HS-27A (cell line): ENCODE measurements around the gene XYLT2.

Experiments
- DNase-seq: peaks from one replicate; pipeline ENCODE4 v3.0.0-alpha.2; 2012; ENCODE audit warnings: low read depth, missing footprints

The XYLT2 gene

GRCh38 chr17:50348522-50349242 is 2.8 kb downstream of the XYLT2 start:
- no peak for DNase-seq

GRCh38 chr17:50349243-50349600 is 3.3 kb downstream of the XYLT2 start:
- DNase-seq, result no peak

GRCh38 chr17:50350733-50351132 is 4.8 kb downstream of the XYLT2 start:
- no peak for DNase-seq

- no peak for DNase-seq
These were observed 6.3 kb downstream of the XYLT2 start for GRCh38 chr17:50352072-50352692.

GRCh38 chr17:50352693-50353599 is 7.0 kb downstream of the XYLT2 start:
- no peak for DNase-seq

GRCh38 chr17:50353600-50354195 is 7.8 kb downstream of the XYLT2 start:
- DNase-seq, result no peak

GRCh38 chr17:50354198-50354597 is 8.3 kb downstream of the XYLT2 start:
- no peak for DNase-seq

- no peak for DNase-seq
These were observed 8.8 kb downstream of the XYLT2 start for GRCh38 chr17:50354776-50355175.

GRCh38 chr17:50355336-50355700 is 9.4 kb downstream of the XYLT2 start:
- no peak for DNase-seq

- DNase-seq, result no peak
These were observed 9.9 kb downstream of the XYLT2 start for GRCh38 chr17:50355701-50356341.

- no peak for DNase-seq
These were observed 10.5 kb downstream of the XYLT2 start for GRCh38 chr17:50356418-50356817.

- DNase-seq, result no peak
These were observed 11.1 kb downstream of the XYLT2 start for GRCh38 chr17:50356892-50357510.

GRCh38 chr17:50358177-50358576 is 12.3 kb downstream of the XYLT2 start:
- DNase-seq, result no peak

GRCh38 chr17:50359005-50359699 is 13.2 kb downstream of the XYLT2 start:
- no peak for DNase-seq

- no peak for DNase-seq
These were observed 14.1 kb downstream of the XYLT2 start for GRCh38 chr17:50359998-50360461.

GRCh38 chr17:50360486-50361115 is 14.7 kb downstream of the XYLT2 start:
- no peak for DNase-seq

- no peak for DNase-seq
These were observed 15.9 kb downstream of the XYLT2 start for GRCh38 chr17:50361561-50362480.

- DNase-seq, result no peak
These were observed 16.7 kb downstream of the XYLT2 start for GRCh38 chr17:50362661-50363060.
